Ascending aorta (tissue), 2 donors: Measurements from ENCODE around the gene CDHR1. TPM values are rescaled to one million over a fixed set of nuclear protein-coding genes. Genes with fewer than 3 reads are reported as not detected.

Experiments
- DNase-seq, 2 donors: peaks; one replicate each; pipeline ENCODE4 v3.0.0-alpha.2; 2019; ENCODE audit warnings: low spot score in 2 of 2
- H3K27ac ChIP-seq, 2 donors: fragments of 200-600 bp; sonication (generic); one replicate each; pipeline ENCODE4 v1.5.1; 2016 to 2017; ENCODE audit warnings: mild to moderate bottlenecking in 1 of 2
- H3K27me3 ChIP-seq: fragments of 200-600 bp; sonication (generic); one replicate; pipeline ENCODE4 v1.5.1; 2017
- H3K36me3 ChIP-seq, 2 donors: fragments of 200-600 bp; sonication (generic); one replicate each; pipeline ENCODE4 v1.5.1; 2016
- H3K4me1 ChIP-seq, 2 donors: fragments of 200-600 bp; sonication (generic); one replicate each; pipeline ENCODE4 v1.5.1; 2016 to 2017; ENCODE audit warnings: mild to moderate bottlenecking in 1 of 2
- H3K4me3 ChIP-seq, 2 donors: fragments of 200-600 bp; sonication (generic); one replicate each; pipeline ENCODE4 v1.5.1; 2016 to 2017; ENCODE audit warnings: mild to moderate bottlenecking in 1 of 2
- H3K9me3 ChIP-seq, 2 donors: fragments of 200-600 bp; sonication (generic); one replicate each; pipeline ENCODE4 v1.5.1; 2016
- intact Hi-C: fragments of 100-400 bp; cut with DNase I; formaldehyde crosslinking; loops from one replicate; pipeline ENCODE4 v1.15.1; 2023
- total RNA-seq: library from RNA; depleted of rRNA; stranded (reverse); fragments of >200 nt; gene quantifications from one replicate; pipeline ENCODE4 v1.1.0, GENCODE V29; 2016
- TF ChIP-seq, protein P1 (sequence below), 3 experiments: fragments of 200-600 bp in 2 of 3; fragments of 450-650 bp in 1 of 3; sonication (generic) in 2 of 3; IDR thresholded peaks; one replicate each; pipeline ENCODE4 v1.5.1; 2016 to 2019; ENCODE audit warnings: antibody characterized with exemption in 3 of 3, mild to moderate bottlenecking in 1 of 3, moderate library complexity in 1 of 3

The CDHR1 gene
- total RNA-seq, 1 donor from 2014 or later = not detected

DNA sequence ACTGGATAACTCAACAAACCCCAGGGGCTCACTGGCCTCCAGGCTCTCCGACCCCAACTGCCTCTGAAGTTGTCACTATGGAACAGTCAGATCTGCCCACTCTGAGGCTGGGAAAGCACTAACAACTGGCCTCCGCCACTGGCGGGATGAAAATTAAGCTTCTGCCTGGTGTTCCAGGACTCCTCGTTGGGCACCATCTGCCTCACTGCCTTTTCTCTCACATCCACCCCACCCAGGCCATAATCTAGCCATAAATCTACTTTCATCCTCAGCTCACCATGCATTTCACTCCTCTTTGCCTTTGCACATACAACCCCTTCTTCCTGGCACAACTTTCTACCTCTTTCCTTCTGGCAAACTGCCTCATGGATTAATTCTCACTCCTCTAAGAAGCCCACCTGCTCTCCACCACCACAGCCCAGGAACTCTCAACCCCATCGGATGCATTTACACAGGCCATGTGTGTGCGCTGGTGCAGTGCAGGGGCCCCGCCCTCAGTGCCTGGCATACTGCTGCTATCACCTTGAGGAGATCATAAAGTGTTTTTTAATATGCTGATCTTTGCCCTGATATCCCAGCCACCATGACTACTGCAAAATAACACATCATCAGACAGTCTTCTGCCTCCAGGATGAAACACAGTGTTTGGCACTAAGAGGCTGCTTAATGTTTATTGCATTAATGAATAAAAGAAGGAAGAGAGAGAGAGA is 4.0 kb downstream of the CDHR1 start:
- Histone ChIP-seq H3K9me3 (no peaks in the 10 kb centered on the region), H3K4me1 (no peaks in the 10 kb centered on the region), H3K27me3 (no peaks in the 10 kb centered on the region), H3K4me3 (no peak overlapping the region), H3K27ac (no peak overlapping the region), H3K36me3 (no peaks in the 10 kb centered on the region)
- TF ChIP-seq, protein P1, sequence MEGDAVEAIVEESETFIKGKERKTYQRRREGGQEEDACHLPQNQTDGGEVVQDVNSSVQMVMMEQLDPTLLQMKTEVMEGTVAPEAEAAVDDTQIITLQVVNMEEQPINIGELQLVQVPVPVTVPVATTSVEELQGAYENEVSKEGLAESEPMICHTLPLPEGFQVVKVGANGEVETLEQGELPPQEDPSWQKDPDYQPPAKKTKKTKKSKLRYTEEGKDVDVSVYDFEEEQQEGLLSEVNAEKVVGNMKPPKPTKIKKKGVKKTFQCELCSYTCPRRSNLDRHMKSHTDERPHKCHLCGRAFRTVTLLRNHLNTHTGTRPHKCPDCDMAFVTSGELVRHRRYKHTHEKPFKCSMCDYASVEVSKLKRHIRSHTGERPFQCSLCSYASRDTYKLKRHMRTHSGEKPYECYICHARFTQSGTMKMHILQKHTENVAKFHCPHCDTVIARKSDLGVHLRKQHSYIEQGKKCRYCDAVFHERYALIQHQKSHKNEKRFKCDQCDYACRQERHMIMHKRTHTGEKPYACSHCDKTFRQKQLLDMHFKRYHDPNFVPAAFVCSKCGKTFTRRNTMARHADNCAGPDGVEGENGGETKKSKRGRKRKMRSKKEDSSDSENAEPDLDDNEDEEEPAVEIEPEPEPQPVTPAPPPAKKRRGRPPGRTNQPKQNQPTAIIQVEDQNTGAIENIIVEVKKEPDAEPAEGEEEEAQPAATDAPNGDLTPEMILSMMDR (IDR thresholded peaks at IDR 0.05) = no peak
- no peak for DNase-seq
- intact Hi-C loops = no loop called here

DNA sequence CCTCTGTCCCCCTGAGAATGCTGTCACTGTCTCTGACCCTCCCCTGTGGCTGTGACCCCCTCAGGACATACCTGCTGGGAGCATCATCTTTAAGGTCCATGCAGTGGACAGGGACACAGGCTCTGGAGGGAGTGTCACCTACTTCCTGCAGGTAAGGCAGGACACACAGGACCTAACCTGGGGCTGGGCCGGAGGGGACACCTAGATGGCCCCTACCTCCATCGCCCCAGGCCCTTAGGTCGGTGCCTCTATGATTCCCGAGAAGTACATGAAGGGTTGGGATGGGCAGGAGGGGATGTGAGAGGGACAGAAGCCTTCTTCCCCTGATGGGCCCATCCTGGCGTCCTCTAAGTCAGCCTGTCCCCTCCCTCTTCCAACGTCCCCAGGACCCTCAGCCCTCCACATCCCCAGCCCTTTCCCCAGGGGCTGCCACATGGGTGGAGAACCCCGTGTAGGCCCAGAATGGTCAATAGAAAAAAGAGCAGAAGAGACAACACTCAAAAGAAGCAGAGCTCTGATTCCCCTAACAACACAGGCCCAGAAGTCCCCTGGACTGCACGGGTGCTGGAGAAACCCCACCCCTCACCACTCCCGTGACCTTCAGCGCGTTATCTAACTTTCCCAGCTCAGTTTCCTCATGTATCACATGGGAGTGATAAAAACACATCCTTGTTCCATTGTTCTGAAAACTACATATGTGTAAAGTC is 6.4 kb downstream of the CDHR1 start:
- no peaks in the 10 kb centered on the region for H3K4me1 ChIP-seq
- TF ChIP-seq, protein P1 (IDR thresholded peaks at IDR 0.05) = no peak
- no peak overlapping the region for H3K4me3 ChIP-seq
- H3K27me3 ChIP-seq = no peaks in the 10 kb centered on the region
- no peaks in the 10 kb centered on the region for H3K9me3 ChIP-seq
- H3K36me3 ChIP-seq = no peaks in the 10 kb centered on the region
- intact Hi-C loops = no loop called here
- no peak for DNase-seq
- no peak overlapping the region for H3K27ac ChIP-seq

DNA sequence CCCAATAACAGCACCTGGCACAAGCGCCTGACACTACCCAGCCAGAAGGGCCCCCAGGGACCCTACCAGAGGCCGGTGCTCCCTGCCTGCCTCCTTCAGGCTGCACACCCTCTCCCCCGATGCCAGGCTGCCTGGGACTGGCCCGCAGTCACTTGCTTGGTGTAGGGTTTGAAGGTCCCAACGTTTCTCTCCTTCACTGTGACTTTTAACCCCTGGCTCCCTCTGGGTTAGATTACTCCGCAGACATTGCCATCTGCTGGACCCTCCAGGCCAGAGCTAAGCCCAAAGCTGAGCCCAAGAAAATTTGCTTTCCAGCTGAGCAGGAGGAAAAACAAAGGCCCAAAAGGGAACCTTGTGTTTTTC is 6.9 kb downstream of the CDHR1 start:
- no peaks in the 10 kb centered on the region for H3K27me3 ChIP-seq
- H3K4me3 ChIP-seq = no peak overlapping the region
- no peaks in the 10 kb centered on the region for H3K4me1 ChIP-seq
- intact Hi-C loops = no loop called here
- no peak overlapping the region for H3K27ac ChIP-seq
- no peaks in the 10 kb centered on the region for H3K36me3 ChIP-seq
- no peaks in the 10 kb centered on the region for H3K9me3 ChIP-seq
- TF ChIP-seq, protein P1 (IDR thresholded peaks at IDR 0.05) = no peak
- DNase-seq = no peak

DNA sequence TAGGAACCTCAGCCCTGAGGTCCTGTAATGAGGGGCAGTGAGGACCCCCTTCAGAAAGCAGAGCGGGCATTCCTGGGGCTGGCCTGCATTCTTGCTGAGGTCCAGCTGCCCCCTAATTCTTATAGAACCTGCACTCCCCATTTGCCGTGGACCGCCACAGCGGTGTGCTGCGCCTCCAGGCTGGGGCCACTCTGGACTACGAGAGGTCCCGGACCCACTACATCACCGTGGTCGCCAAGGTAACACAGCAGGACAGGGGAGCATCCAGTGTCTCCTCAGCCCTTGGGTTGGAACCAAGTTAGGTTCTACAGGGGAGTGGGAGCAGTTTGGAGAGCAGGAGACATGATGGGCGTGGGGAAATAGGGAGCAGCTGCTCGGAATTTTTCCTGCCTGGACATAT is 7.3 kb downstream of the CDHR1 start:
- intact Hi-C loops = no loop called here
- DNase-seq = no peak

DNA sequence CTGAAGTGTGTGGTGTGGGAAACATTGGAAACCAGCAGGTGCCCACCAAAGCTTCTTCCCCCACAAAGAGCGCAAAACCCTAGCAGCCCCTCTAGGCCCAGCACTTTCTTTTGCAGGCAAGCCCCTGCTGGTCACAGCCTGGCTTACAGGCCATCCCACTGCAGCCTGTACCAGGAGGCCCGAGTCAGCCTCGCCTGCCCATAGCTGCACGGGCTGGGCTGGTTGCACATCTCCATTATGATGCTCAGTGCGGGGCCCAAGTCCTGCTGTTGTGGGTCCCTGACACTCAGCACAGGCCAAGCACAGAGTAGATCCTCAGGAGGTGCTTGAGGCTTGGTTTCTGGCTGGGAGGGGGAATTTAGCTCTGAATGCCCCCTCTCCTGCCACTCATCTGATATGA is 8.0 kb downstream of the CDHR1 start:
- TF ChIP-seq, protein P1 (IDR thresholded peaks at IDR 0.05) = no peak

More for the DNA sequence above, 7.3 kb downstream of the CDHR1 start:
- H3K36me3 ChIP-seq = no peaks in the 10 kb centered on the region
- no peaks in the 10 kb centered on the region for H3K27me3 ChIP-seq
- H3K4me3 ChIP-seq = no peak overlapping the region
- H3K4me1 ChIP-seq = no peaks in the 10 kb centered on the region
- no peaks in the 10 kb centered on the region for H3K9me3 ChIP-seq
- TF ChIP-seq, protein P1 (IDR thresholded peaks at IDR 0.05) = no peak
- no peak overlapping the region for H3K27ac ChIP-seq

More for the DNA sequence above, 8.0 kb downstream of the CDHR1 start:
- intact Hi-C loops = no loop called here
- no peaks in the 10 kb centered on the region for H3K9me3 ChIP-seq
- no peak for DNase-seq
- H3K36me3 ChIP-seq = no peaks in the 10 kb centered on the region
- H3K4me1 ChIP-seq = no peaks in the 10 kb centered on the region
- H3K27me3 ChIP-seq = no peaks in the 10 kb centered on the region
- no peak overlapping the region for H3K4me3 ChIP-seq
- H3K27ac ChIP-seq = no peak overlapping the region
